Stimulated activated effector memory CD8-positive, alpha-beta T cell treated with anti-CD3 and anti-CD28 coated beads, Interleukin-12 subunit alpha, Interleukin-12 subunit beta, amount 100 ng/mL, for 72 hours (primary cell): ENCODE data around the gene TMPRSS9.

ENCODE experiments used
- ATAC-seq: fragments of 150-1000 bp; cut with Tn5 transposase; 2 replicates; pipeline ENCODE4 v1.10.0; 2021
- DNase-seq, 2 donors: peaks; one replicate each; pipeline ENCODE4 v3.0.0; 2021 to 2022; ENCODE audit warnings: low spot score in 2 of 2
- H3K27ac Mint-ChIP-seq: one replicate; pipeline ENCODE4 v1.8.0; 2022; ENCODE audit warnings: mild to moderate bottlenecking, mixed read lengths
- H3K36me3 Mint-ChIP-seq: one replicate; pipeline ENCODE4 v1.8.0; 2022; ENCODE audit warnings: mild to moderate bottlenecking, mixed read lengths
- H3K4me1 Mint-ChIP-seq: one replicate; pipeline ENCODE4 v1.8.0; 2022; ENCODE audit warnings: mixed read lengths
- H3K4me3 Mint-ChIP-seq: one replicate; pipeline ENCODE4 v1.8.0; 2022; ENCODE audit warnings: mild to moderate bottlenecking, mixed read lengths
- H3K9me3 Mint-ChIP-seq: one replicate; pipeline ENCODE4 v1.8.0; 2022; ENCODE audit warnings: mixed read lengths

TMPRSS9 gene

GRCh38 chr19:2423071-2423914 is 63.2 kb downstream of the TMPRSS9 start:
- Mint-ChIP-seq H3K36me3 (peaks cover 51% of the 10 kb centered on the region), H3K9me3 (no peaks in the 10 kb centered on the region), H3K4me1 (peaks cover 17% of the 10 kb centered on the region), H3K4me3 (no peak overlapping the region), H3K27ac (no peak overlapping the region)
- ATAC-seq (no peak), DNase-seq (no peak)

DNA sequence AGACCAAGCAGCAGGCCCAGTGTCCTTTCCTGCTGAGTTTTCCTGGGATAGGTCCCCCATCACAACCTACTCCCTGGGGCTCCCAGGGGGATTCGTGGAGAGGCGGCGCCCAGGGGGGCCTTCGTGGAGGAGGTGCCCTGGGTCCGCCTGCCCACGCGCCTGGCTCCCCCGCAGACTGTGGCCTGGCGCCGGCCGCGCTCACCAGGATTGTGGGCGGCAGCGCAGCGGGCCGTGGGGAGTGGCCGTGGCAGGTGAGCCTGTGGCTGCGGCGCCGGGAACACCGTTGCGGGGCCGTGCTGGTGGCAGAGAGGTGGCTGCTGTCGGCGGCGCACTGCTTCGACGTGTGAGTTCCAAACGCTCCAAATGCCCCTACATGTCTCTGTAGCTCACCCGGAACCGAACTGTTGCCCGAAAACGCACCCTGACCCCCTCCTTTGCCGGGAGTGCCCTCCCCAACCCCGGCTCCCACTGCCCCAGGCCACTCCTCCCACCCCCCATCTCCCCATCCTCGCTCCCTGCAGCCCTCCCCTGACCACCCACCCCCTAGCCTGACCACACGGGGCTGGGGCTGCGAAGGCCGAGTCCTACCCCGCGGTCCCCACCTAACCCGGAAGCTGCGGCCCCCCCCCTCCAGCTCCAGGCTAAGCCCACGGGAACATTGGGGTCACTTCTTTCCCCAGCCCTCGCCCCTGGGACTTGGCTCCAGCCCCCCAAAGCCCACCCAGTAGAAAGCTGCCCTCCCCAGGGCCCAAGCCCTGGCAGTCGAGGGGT is 64.0 kb downstream of the TMPRSS9 start:
- DNase-seq (no peak), ATAC-seq (no peak)
- peaks cover 58% of the 10 kb centered on the region for H3K36me3 Mint-ChIP-seq
- peaks cover 17% of the 10 kb centered on the region for H3K4me1 Mint-ChIP-seq
- no peaks in the 10 kb centered on the region for H3K9me3 Mint-ChIP-seq
- no peak overlapping the region for H3K4me3 Mint-ChIP-seq
- no peak overlapping the region for H3K27ac Mint-ChIP-seq

DNA sequence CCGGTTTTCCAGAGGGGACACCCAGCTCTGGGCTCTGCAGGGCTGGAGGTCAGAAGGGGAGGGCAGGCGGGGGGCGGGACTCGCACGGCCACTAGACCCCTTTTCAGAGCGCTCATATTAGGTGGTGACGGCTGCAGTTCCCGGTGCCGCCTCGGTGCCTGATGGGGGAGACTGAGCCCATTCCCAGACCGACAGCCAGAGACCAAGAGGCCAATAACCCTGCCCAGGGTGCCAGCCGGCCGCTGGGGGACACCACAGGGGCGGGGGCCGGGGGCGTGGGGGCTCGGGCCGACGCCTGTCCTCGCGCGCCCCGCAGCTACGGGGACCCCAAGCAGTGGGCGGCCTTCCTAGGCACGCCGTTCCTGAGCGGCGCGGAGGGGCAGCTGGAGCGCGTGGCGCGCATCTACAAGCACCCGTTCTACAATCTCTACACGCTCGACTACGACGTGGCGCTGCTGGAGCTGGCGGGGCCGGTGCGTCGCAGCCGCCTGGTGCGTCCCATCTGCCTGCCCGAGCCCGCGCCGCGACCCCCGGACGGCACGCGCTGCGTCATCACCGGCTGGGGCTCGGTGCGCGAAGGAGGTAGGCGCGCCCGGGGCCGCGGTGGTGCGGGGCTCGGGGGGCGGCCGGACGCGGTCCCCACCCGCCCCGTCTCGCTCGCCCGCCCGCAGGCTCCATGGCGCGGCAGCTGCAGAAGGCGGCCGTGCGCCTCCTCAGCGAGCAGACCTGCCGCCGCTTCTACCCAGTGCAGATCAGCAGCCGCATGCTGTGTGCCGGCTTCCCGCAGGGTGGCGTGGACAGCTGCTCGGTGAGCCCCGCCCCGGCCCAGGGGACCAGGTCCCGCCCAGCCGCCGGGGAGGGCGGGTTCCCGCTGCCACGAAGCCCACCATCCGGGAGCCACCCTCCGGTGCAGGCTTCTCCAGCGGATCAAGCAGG is 64.9 kb downstream of the TMPRSS9 start:
- H3K4me3 Mint-ChIP-seq = no peak overlapping the region
- no peak overlapping the region for H3K27ac Mint-ChIP-seq
- ATAC-seq (no peak), DNase-seq (no peak)
- H3K9me3 Mint-ChIP-seq = no peaks in the 10 kb centered on the region
- peaks cover 64% of the 10 kb centered on the region for H3K36me3 Mint-ChIP-seq
- peaks cover 17% of the 10 kb centered on the region for H3K4me1 Mint-ChIP-seq

GRCh38 chr19:2425622-2426581 is 65.8 kb downstream of the TMPRSS9 start:
- peaks cover 71% of the 10 kb centered on the region for H3K36me3 Mint-ChIP-seq
- peaks cover 17% of the 10 kb centered on the region for H3K4me1 Mint-ChIP-seq
- no peaks in the 10 kb centered on the region for H3K9me3 Mint-ChIP-seq
- H3K27ac Mint-ChIP-seq = peak overlapping the region; percentile 98
- ATAC-seq (no peak), DNase-seq (no peak)
- H3K4me3 Mint-ChIP-seq = peak overlapping the region; percentile 95

GRCh38 chr19:2426611-2427428 is 66.8 kb downstream of the TMPRSS9 start:
- no peaks in the 10 kb centered on the region for H3K9me3 Mint-ChIP-seq
- peak overlapping the region; percentile 98 for H3K27ac Mint-ChIP-seq
- H3K4me3 Mint-ChIP-seq = peak overlapping the region; percentile 95
- H3K4me1 Mint-ChIP-seq = peaks cover 17% of the 10 kb centered on the region
- DNase-seq (peak in 1 of 2 donors; percentile 25), ATAC-seq (peak; percentile 1)
- H3K36me3 Mint-ChIP-seq = peaks cover 77% of the 10 kb centered on the region

- H3K4me3 Mint-ChIP-seq = peak within 1 kb of the TSS; percentile 95
- H3K36me3 Mint-ChIP-seq = peaks cover 82% of the 10 kb centered on the region
- peaks cover 17% of the 10 kb centered on the region for H3K4me1 Mint-ChIP-seq
- no peaks in the 10 kb centered on the region for H3K9me3 Mint-ChIP-seq
- ATAC-seq (peak; percentile 94), DNase-seq (peak; percentile 96 to 99)
- H3K27ac Mint-ChIP-seq = peak within 1 kb of the TSS; percentile 98
These were observed 67.6 kb downstream of the TMPRSS9 start, which contains the start of gene TIMM13 for GRCh38 chr19:2427429-2428320. TIMM13 (minus strand) TSS chr19:2427586; CDS start chr19:2427533, 53 bp downstream.

DNA sequence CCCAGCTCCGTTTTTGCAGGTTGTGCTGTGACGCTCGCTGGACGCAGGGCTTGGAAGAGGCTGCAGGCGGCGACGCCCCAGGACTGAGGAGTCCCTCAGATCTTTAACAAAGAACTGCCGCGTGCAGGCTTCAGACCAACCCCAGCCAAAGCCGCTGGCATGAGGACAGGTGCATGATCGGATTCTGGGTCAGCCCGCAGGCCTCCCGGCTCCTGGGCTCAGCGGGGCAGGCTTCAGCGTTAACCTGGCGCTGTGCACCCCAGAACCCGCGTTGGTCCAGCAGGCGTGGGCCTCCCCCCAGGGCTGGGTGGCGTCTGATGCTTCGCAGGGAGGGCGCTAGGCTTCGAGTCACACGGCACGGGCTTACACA is 68.2 kb downstream of the TMPRSS9 start:
- DNase-seq (no peak), ATAC-seq (no peak)
- Mint-ChIP-seq H3K4me1 (peaks cover 17% of the 10 kb centered on the region), H3K27ac (no peak overlapping the region), H3K9me3 (no peaks in the 10 kb centered on the region), H3K4me3 (peak overlapping the region; percentile 95), H3K36me3 (peaks cover 75% of the 10 kb centered on the region)

DNA sequence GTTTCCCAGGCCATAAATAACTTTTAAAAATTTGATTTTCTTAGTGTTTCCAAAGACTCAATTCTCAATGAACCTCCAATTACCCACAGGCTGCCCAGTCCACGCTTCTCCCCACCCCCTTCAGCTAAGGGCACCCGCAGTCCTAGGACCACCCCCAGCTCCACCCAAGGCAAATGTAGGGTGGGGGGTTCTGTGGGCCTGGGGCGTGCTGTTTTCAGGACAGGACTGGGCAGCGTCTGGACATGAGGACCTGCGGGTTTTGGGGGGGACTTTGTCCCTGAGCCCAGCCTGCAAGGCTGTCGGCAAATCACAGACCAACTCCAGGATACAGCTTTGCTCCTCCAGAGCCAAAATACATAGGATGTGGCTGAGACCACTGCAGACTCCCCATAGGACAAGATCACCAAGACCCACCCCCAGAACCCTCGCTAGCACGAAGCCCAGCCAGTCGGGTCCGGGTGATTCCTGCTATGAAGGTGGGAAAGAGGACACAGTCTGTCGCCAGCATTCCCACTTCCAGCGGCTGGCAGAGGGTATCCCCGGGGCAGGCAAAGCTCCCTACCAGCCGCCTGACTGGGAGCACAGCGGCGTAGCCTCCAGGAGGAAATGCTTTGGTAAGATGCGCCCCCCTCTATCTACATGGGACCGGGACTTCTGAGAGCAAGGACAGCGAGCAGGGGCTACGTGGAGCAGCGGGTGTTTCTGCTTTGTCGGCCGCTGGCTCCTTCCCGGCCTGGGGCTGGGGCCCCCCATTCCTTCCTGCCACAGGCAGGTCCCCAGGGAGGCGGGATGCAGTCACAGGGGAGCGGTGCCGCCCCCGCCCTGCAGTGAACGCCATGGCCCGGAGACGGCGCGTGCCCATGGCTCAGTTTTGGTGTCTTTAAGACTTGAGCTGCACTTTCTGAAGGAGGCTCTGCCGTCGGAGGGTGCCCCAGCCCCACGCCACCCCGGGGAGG is 69.0 kb downstream of the TMPRSS9 start:
- H3K9me3 Mint-ChIP-seq = no peaks in the 10 kb centered on the region
- peaks cover 17% of the 10 kb centered on the region for H3K4me1 Mint-ChIP-seq
- no peak for DNase-seq
- peak overlapping the region; percentile 76 for H3K27ac Mint-ChIP-seq
- no peak overlapping the region for H3K4me3 Mint-ChIP-seq
- no peak for ATAC-seq
- peaks cover 71% of the 10 kb centered on the region for H3K36me3 Mint-ChIP-seq

DNA sequence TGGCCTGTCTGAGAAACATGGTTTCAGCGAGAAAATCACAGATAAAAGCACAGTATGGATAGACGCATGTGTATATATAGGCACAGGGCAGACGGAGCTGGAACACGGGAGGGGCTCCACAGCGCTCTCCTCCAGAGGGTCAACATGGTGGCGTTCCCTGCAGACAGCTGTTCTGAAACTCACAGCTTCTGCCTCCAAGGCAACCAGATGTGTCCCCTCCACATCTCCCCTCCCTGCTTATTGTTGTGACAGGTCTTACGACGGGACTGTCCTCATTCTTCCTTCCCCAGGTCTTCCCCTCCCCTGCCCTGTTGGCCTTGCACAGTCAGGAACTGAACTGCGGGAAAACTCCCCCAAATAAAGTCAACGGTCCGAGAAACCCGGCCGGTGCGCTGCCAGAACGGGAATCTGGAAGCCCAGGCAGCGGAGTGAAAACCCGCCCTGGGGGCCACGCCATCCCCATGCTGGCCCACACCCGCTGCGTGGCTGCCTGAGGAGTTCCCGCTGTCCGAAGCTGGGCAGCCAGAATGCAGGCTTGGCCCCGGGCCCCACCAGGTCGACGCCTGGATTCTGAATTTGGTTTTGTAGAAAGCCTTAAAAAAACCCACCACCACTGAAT is 70.0 kb downstream of the TMPRSS9 start:
- Mint-ChIP-seq H3K9me3 (no peaks in the 10 kb centered on the region), H3K27ac (peak overlapping the region; percentile 76), H3K4me1 (peaks cover 17% of the 10 kb centered on the region), H3K36me3 (peaks cover 68% of the 10 kb centered on the region), H3K4me3 (no peak overlapping the region)
- no peak for ATAC-seq
- DNase-seq = no peak

- Mint-ChIP-seq H3K36me3 (peaks cover 79% of the 10 kb centered on the region), H3K27ac (no peak overlapping the region), H3K9me3 (no peaks in the 10 kb centered on the region), H3K4me3 (no peak overlapping the region), H3K4me1 (peaks cover 13% of the 10 kb centered on the region)
- ATAC-seq = no peak
- DNase-seq = no peak
These were observed 71.4 kb downstream of the TMPRSS9 start for GRCh38 chr19:2431318-2432055.
